SK-N-SH (cell line): ENCODE measurements around the gene ZFHX3.

Experiments
- CHD2 ChIP-seq: fragments of 150-350 bp; IDR thresholded peaks from 2 replicates; pipeline ENCODE4 v1.6.1; 2018; ENCODE audit warnings: low read length; ENCODE audit not compliant: partially characterized antibody
- EP300 ChIP-seq, 2 experiments: IDR thresholded peaks; 2 replicates each; pipeline versions ENCODE4 v1.4.0 to v1.6.1; 2012; ENCODE audit warnings: borderline replicate concordance in 1 of 2, low read depth in 1 of 2, low read length in 1 of 2
- MXI1 ChIP-seq: IDR thresholded peaks from 2 replicates; pipeline ENCODE4 v1.6.1; 2012; ENCODE audit warnings: mild to moderate bottlenecking, low read depth, low read length, improper control_type of control experiment
- POLR2AphosphoS5 ChIP-seq: IDR thresholded peaks from 2 replicates; pipeline ENCODE4 v1.6.1; 2012; ENCODE audit warnings: low read depth, low read length
- TF ChIP-seq, protein P1 (sequence below): fragments of 200-600 bp; sonication (generic); IDR thresholded peaks from 2 replicates; pipeline ENCODE4 v1.6.1; 2017; ENCODE audit warnings: antibody characterized with exemption, mild to moderate bottlenecking, moderate library complexity

DNA sequence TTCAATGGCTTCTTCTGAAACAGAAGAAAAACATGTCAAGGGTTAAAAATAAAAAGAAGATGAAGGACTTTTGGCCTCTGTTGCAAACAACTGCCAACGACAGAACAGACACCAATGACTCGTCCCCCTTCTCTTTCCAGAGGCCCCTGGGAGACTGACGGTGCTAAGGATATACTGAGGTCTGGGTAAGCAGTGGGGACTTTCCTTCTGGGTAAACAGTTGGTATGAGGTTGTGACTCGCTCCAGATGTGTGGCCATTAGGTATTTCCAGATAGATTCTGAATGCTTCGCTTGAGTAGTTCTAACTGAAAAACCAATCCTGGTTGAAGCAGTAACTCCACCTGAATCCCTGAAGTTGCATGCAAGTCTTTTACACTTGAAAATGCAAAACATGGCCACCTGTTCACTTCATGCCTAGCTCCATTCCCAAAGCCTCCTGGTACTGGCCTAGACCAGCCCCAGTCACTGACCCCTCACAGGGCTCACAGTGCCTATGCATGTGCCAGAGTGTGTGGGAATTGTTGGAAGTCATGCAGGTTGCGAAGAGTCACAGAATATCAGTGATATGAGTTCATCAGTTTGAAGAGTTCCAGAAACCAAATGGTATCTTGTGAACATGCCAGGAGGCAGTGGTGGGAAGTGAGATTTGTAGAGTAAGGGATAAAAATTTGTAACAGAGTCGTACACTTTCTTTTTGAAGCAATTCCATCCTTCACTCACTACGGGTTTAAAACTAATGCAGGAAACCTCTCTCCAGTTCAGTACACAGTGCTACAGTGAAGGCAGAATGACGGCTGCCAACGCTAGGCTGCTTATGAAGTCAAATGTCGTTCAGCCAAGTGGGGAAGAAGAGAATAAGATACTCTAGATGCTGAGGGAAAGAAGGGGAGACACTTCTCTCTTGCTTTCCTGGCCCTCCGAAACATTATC, 217.8 kb downstream of the ZFHX3 start:
- TF ChIP-seq, protein P1, sequence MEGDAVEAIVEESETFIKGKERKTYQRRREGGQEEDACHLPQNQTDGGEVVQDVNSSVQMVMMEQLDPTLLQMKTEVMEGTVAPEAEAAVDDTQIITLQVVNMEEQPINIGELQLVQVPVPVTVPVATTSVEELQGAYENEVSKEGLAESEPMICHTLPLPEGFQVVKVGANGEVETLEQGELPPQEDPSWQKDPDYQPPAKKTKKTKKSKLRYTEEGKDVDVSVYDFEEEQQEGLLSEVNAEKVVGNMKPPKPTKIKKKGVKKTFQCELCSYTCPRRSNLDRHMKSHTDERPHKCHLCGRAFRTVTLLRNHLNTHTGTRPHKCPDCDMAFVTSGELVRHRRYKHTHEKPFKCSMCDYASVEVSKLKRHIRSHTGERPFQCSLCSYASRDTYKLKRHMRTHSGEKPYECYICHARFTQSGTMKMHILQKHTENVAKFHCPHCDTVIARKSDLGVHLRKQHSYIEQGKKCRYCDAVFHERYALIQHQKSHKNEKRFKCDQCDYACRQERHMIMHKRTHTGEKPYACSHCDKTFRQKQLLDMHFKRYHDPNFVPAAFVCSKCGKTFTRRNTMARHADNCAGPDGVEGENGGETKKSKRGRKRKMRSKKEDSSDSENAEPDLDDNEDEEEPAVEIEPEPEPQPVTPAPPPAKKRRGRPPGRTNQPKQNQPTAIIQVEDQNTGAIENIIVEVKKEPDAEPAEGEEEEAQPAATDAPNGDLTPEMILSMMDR = no peak
- TF ChIP-seq EP300 (IDR thresholded peaks at IDR 0.05; ENCODE audit: borderline replicate concordance in 1 of 2, low read depth in 1 of 2, low read length in 1 of 2) = no peak
- no peak for TF ChIP-seq POLR2AphosphoS5
- TF ChIP-seq CHD2 = no peak
- no peak for TF ChIP-seq MXI1
